T-helper 9 cell (primary cell): ENCODE results near the gene SLC5A6.
"Not testable (repeated sequence)": the region's sequence is repeated elsewhere in the genome, so short reads cannot be mapped to it uniquely, and the experiment has no call there.

ENCODE experiments used
- DNase-seq: peaks from one replicate; pipeline ENCODE4 v3.0.0-alpha.2; 2020

Gene SLC5A6

GRCh38 chr2:27203741-27204140, 8.3 kb downstream of the SLC5A6 start:
- DNase-seq = no peak

- DNase-seq = no peak
Measured at GRCh38 chr2:27202854-27203253, 9.2 kb downstream of the SLC5A6 start.

GRCh38 chr2:27201675-27202074, 10.4 kb downstream of the SLC5A6 start:
- DNase-seq = no peak

GRCh38 chr2:27199241-27199640, 12.8 kb downstream of the SLC5A6 start:
- no peak for DNase-seq

- DNase-seq = no peak
Measured at GRCh38 chr2:27198627-27199026, 13.4 kb downstream of the SLC5A6 start.

- not testable (repeated sequence) for DNase-seq
Measured at GRCh38 chr2:27198068-27198467, 14.0 kb downstream of the SLC5A6 start.

GRCh38 chr2:27195799-27196198, 16.3 kb downstream of the SLC5A6 start:
- DNase-seq = not testable (repeated sequence)

GRCh38 chr2:27194538-27195354, 17.3 kb downstream of the SLC5A6 start:
- no peak for DNase-seq

GRCh38 chr2:27191070-27191829, 20.8 kb downstream of the SLC5A6 start:
- DNase-seq = peak; percentile 11

- DNase-seq = no peak
Measured at GRCh38 chr2:27189989-27190388, 22.1 kb downstream of the SLC5A6 start.

GRCh38 chr2:27186613-27187345, 25.3 kb downstream of the SLC5A6 start:
- no peak for DNase-seq

GRCh38 chr2:27185331-27186026, 26.6 kb downstream of the SLC5A6 start:
- no peak for DNase-seq

- no peak for DNase-seq
Measured at GRCh38 chr2:27184115-27184514, 28.0 kb downstream of the SLC5A6 start.

- no peak for DNase-seq
Measured at GRCh38 chr2:27182346-27182745, 29.7 kb downstream of the SLC5A6 start.

- DNase-seq = no peak
Measured at GRCh38 chr2:27179344-27180000, 32.6 kb downstream of the SLC5A6 start.

- DNase-seq = no peak
Measured at GRCh38 chr2:27178469-27178868, 33.6 kb downstream of the SLC5A6 start.

GRCh38 chr2:27177441-27178351, 34.4 kb downstream of the SLC5A6 start:
- no peak for DNase-seq

- not testable (repeated sequence) for DNase-seq
Measured at GRCh38 chr2:27175781-27176180, 36.3 kb downstream of the SLC5A6 start.

GRCh38 chr2:27175330-27175729, 36.7 kb downstream of the SLC5A6 start:
- DNase-seq = no peak

GRCh38 chr2:27174638-27175037, 37.4 kb downstream of the SLC5A6 start:
- no peak for DNase-seq

GRCh38 chr2:27171351-27171848, 40.7 kb downstream of the SLC5A6 start:
- no peak for DNase-seq
